ENCODE data around the gene RINL.

The RINL gene, protein sequence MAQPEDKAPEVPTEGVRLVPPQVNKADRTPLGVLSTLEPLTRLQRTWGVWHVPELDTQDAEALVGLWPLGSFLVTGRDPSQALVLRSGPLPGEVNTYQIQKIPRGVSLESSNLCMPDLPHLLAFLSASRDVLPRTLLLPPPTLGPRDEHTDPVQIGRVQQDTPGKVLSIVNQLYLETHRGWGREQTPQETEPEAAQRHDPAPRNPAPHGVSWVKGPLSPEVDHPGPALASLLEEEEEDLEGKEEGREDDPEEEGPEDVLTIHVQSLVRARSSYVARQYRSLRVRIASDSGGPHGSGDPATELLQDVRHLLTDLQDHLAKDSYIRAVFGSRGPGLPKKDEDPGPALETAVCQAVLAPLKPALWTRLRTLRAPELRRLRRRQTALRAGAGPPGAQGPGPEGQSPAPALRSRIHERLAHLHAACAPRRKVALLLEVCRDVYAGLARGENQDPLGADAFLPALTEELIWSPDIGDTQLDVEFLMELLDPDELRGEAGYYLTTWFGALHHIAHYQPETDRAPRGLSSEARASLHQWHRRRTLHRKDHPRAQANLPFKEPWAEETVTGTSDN

DNA sequence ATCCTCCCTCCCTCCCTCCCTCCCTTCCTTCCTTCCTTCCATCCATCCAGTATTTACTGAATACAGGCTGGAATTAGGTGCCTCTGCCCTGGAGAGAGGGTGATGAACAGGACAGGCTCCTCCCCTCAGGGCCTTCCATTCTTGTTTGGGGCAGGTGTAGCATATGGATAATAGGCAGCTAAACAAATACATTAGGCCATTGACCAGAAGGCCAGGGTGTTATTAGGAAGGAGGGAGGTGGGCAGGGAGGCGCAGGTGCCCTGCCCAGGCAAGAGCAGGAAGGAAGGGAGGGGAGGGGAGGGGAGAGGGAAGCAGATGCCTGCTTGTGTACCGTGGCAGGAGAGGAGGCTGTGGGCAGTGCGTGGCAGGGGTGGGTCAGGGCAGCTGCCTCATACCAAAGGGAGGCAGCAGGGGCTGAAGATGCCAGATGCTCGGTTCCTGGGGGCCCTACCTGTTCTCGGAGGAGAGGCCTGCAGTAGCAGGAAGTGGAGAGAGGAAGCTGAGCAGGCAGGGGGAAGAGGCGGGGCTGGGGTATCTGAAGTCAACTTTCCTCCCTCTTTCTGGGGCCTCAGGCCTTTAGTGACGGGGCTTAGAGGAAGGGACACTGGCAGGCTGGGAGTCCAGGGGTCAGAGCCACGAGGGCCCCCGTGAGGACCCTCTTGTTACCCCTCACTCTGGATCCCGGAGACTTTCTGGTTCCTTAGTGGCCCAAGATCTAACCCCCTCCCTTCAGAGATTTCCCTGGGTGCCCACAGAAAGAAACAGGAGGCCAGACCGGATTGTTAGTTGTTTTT lies at the start of gene RINL:
TSS of gene RINL (minus strand) at position 495 of the 794 bp plus-strand sequence. CDS start 1,533 bp downstream, outside the sequence.
- Histone ChIP-seq H3K27ac (peak within 1 kb of the TSS; percentile 1 to 97 (median 81)), H3K4me3 (peak within 1 kb of the TSS in 4 of 7 experiments; percentile 7 to 38 (median 16))

DNA sequence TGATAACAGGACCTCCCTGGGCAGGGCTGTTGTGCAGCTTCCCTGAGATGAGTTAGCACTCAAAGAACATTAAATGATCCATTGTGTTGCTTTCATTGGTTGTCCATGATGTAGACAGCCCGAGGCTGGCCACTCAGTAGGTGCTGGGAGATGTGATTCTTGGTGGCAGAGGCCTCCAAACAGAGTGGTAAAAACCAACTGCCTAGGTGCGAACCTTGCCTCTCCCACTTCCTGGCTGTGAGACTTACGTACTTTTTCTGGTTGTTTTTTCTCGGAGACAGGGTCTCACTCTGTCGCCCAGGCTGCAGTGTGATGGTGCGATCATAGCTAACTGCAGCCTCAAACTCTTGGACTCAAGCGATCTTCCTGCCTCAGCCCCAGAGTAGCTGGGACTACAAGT lies 46.3 kb upstream of the RINL start:
- H3K27ac ChIP-seq, result peak overlapping the region in 2 of 21 experiments; percentile 3 to 22
- no peak overlapping the region for H3K4me3 ChIP-seq

DNA sequence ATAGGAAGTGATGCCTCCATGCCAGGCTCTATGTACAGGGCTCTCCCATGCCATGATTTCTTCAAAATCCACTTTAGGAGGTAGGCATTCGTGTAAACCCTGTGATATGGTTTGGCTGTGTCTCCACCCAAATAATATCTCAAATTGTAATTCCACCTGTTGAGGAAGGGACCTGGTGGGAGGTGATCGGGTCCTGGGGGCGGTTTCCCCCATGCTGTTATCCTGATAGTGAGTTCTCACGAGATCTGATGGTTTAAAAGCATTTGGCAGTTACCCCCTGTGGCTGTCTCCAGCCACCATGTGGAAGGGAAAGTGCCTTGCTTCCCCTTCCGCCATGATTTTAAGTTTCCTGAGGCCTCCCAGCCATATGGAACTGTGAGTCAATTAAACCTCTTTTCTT lies 44.4 kb upstream of the RINL start:
- Histone ChIP-seq H3K4me3 (no peak overlapping the region), H3K27ac (no peak overlapping the region)

DNA sequence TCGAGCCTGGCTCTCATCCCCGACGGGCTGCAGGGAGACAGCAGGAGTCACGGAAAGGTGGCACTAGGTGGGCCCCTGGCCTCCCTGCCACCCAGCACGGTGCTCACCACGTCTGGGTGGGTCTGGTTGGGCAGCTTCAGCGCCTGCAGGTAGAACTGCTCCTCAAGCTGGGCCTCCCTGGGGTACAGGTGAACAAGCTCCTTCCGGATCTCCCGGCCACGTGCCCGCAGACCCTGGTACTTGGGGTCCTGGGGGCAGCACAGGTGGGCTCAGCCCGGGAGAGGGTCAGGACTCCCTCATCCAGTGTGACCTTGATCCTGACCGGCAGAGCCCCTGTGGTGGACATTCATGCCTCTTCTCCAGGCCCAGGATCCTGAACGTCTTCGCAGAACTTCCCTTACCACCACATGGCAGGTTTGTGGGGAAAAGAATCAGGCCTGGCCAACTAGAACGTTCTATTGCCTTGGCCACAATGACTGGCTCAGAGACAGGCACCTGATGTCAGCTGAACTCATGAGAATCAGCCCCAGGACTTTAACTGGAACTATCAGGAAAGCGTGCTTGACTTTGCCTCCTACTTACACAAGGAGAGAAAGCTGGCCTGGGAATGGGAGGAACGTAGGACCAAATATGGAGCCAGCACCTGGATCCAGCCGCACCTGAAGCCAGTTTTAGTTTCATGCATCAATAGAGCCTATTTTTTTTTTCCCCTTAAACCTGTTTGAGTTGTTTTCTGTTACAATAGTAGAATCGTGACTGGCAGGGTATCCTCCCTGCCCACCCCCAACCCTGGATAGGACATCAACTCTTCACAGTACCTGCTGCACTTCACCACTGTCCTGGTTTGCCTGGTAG lies 43.6 kb upstream of the RINL start:
- no peak overlapping the region for H3K27ac ChIP-seq
- no peak overlapping the region for H3K4me3 ChIP-seq

DNA sequence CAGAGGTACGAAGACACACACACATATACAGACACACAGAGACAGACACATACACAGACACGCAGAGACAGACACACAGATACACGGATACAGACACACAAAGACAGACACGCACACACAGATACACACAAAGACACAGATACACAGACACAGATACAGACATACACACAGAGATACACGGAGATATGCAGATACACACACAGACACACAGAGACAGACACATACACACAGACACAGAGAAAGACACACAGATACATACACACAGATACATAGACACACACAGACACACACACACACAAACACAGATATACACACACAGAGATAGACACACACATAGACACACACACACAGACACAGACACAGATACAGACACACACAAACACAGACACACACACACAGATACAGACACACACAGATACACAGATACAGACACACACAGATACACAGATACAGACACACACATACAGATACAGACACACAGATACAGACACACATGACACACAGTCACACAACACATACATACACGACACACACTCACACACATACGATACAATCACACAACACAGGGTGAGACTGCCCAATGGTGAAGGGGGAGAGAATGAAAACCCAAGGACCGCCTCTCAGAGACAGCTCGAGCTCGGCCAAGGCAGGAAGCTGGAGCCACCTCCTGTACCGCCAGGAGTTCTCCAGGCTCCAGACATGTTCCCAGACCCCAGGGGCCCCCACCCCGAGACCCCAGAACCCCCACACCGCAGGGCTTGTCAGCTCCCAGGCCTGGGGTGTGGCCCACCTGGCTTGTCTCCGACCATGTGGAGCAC lies 42.7 kb upstream of the RINL start:
- H3K4me3 ChIP-seq, result no peak overlapping the region
- no peak overlapping the region for H3K27ac ChIP-seq

DNA sequence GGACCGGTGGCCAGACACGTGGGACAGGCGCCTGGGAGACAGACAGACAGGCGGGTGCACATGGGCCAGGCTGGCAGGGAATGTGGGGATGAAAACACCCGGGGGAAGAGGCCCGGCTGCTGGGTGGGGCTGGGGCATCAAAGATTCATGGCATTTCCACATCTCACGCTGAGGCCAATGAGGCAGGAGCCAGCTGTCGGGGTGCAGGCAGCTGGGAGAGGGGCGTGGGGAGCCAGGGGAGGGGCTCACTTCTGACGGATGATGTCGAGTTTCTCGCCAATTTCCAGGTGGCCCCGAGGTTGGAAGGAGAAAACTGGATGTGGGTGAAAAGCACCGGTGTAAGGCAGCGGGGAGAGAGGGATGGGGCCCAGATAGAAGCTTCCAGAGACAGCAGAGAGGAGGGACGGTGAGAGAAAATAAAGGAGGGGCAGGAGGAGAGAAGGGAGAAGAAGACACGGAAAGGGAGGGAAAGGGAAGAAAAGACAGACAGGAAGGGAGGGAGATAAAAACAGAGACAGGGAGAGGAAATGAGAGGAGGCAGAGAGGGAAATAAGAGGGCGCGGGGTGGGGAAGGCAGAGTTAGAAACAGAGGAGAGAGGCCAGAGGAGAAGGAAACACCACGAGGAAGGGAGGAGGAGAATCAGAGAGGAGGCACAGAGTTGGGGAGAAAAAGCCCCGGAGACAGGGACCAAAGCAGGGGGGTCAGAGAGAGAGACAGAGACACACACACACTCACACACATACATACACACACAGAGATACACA lies 41.9 kb upstream of the RINL start:
- no peak overlapping the region for H3K4me3 ChIP-seq
- H3K27ac ChIP-seq, result no peak overlapping the region

DNA sequence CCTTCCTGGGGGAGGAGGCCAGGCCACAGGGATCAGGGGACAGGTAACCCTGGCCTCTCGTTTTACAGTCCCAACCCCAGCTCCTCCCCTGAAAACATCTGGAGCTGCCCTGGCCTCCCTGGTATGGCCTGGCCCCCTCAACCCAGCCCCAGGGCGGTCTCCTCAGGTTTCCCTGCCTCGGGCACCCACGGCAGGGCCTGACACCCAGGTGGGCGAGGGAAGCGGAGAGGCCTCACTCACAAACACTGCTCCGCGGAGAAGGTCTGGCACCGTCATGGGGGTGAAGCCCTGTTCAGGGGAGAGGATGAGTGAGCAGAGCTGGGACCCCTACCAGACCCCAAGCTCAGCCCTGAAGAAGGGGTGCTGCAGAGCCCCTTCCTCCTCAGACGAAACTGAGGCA lies 40.5 kb upstream of the RINL start:
- Histone ChIP-seq H3K27ac (no peak overlapping the region), H3K4me3 (no peak overlapping the region)

DNA sequence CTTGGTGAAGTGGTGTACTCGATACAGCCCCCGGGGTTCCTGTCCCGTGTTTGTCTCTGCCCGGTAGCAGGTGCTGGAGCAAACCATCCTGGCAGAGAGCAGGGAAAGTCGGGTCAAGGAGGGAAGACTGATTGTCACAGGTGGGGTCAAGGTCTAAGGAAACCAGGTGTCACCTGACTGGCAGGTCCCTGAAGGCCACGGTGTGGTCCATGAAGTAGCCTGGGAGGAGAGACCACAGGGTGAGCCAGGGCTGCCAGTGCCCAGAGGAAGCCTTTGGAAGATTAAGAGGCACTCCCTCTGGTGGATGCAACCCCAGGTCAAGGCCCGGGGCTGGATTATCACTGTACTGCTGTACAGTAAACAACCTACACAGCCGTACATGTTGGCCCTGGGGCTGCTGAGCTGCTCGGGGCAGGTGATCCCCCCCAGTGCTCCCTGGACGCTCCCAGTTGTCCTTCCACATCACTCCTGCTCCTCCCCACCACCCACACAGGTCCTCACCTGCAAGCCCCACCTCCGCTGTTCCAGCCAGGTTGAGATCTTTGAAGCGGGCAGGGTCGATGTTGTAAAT lies 39.9 kb upstream of the RINL start:
- Histone ChIP-seq H3K27ac (no peak overlapping the region), H3K4me3 (no peak overlapping the region)

DNA sequence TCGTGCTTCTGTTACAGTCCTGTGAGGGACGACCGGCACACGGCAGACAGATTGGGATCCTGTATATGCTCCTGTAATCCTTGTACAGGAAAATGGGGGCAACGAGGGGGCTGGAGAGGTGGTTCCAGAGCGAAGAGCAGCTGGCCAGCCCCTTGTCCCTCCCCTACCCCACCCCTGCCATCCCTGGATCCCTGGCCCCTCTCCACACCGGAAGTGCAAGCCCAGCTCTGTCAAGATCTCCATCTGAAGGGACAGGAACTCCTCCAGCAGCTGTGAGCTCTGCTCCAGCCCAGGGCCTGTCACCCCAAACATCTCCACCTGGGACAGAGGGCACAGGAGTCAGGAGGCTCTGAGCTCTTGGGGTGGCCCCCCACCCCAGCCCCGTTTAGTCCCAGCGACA lies 39.4 kb upstream of the RINL start:
- no peak overlapping the region for H3K27ac ChIP-seq
- no peak overlapping the region for H3K4me3 ChIP-seq

DNA sequence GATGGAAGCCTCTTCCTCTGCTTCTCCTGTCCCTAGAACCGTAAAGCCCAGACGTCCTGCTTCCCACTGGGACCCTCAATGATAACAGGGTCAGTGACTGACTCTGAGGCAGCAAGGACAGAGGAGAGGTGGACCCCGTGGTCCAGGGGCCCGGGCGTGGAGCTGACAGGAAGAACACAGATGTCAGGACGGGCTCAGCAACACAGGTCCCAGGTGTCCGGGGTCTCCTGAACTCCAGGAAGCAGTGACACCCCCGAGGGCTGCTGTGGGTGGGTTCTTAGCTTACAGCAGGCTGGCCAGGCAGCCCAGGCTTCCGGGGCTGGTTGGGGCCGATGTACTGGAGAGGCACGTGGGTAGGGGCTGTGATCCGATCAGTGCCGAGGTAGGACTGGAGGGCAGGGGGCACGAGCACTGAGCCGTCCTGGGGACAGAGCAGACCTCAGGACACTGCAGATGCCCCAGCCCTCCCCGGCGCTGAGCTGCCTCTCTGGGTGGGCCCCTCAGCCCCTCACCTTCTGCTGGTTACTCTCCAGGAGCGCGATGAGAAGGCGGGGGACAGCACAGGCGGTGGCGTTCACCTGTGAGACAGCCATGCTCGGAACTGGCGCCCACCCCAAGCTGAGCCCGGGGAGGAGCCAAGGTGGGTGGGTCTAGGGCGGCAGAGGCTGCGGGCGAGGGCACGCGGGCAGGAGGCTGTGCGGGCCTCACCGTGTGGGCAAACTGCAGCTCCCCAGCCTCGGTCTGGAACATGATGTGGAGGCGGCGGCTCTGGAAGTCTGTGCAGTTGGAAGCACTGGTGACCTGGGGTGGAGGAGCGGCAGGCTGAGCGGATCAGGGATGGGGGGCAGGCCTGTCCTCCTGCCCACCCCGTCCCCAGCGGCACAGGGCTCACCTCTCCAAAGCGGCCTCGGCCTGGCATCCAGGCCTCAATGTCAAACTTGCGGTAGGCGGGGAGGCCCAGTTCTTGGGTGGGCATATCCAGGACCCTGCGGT lies 37.5 kb upstream of the RINL start:
- Histone ChIP-seq H3K27ac (no peak overlapping the region), H3K4me3 (no peak overlapping the region)

DNA sequence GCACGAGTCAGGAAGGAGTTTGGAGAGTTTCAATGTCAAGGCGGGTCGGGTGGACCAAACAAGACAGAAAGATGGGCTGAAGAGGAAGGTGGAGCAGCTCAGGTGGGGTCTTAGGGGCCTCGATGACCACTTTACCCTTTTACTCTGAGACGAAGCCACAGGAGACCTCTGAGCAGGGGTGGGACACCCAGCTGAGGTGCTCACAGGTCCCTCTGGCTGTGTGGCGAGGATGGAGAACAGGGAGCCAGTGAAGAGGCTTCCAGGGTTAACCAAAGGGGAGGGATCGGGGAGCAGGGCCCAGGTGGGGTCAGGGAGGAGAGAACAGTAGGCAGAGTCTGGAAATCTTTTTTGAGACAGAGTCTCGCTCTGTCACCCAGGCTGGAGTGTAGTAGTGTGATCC lies 35.9 kb upstream of the RINL start:
- H3K27ac ChIP-seq, result no peak overlapping the region
- H3K4me3 ChIP-seq, result no peak overlapping the region

DNA sequence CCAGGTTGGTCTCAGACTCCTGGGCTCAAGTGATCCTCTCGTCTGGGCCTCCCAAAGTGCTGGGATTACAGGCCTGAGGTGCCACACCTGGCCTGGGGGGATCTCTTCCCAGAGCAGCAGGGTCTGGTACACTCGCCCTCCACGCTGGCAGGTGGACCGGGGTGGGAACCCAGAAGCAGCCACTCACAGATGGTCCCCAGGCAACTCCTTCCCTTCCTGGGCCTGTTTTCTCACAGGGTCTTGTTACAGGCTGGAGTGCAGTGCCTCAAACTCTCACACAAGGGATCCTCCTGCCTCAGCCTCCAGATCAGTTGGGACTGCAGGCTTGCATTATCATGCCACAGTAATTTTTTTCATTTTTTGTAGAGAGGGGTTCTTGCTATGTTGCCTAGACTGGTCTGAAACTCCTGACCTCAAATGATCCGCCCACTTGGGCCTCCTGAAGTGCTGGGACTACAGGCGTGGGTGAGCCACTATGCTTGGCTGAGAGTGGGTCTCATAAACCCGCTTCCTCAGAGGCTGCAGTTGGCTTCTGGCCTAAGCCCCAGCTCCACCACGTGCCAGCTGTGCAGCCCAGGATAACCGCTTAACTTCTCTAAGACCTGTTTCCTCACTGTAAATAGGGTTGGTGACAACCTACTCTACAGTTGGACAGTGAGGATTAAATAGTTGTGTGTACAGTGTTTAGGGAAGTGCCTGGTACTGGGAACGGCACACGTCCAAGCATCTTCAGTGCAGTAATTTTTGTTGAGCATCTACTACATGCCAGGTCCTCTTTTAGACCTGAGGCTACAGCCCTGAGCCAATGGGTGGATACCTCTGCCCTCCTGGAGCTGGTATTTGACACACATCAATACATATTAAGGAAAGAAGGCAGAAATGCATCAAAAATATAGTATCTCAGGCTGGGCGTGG lies 34.8 kb upstream of the RINL start:
- H3K27ac ChIP-seq, result no peak overlapping the region
- H3K4me3 ChIP-seq, result no peak overlapping the region

DNA sequence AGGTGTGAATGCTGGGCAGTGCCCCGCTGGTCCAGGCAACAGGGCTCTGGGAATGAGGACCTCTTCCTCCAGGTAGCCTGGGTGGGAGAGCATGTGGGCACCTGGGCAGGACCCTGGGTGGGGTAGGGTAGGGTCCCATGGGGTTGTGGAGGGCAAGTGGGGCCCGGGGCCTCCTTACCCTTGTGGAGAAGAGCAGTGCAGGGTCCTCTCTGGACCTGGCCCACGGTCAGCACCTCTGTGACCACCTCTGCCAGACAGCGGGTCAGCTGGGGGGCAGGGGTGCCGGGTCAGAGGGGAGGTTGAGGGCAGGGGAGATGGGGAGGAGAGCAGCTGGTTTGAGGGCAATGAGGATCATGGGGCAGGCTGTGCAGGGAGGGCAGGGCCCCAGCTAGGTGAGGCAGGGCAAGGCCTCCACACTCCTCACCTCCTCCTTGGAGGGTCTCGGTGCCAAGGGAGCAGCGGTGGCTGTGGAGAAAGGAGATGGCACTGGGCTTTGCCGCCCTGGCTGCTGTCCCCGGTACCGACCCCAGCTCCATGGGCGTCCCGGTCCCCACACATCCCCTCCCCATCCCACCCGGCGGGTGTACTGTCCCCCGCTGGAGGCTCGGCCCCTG lies 33.4 kb upstream of the RINL start:
- Histone ChIP-seq H3K4me3 (no peak overlapping the region), H3K27ac (no peak overlapping the region)

DNA sequence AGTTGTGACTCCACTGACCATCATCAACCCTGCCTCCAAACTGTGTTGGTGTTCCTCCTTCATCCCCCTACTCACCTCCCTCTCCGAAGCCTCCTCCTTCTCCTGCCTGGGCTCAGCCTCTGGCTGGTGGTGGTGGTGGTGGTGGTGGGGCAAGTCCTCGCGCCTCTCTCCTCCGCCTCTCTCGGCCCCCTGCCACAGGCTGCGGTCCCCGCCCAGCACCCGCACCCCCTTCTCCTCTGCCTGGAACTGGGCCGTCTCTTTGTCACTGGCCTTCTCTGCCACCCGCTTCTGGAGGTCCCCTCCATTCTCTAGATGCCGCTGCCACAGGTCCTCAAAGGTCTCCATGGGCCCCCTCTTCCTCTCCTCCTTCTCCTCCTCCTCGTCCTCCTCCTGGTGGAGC lies 32.4 kb upstream of the RINL start:
- no peak overlapping the region for H3K27ac ChIP-seq
- no peak overlapping the region for H3K4me3 ChIP-seq

DNA sequence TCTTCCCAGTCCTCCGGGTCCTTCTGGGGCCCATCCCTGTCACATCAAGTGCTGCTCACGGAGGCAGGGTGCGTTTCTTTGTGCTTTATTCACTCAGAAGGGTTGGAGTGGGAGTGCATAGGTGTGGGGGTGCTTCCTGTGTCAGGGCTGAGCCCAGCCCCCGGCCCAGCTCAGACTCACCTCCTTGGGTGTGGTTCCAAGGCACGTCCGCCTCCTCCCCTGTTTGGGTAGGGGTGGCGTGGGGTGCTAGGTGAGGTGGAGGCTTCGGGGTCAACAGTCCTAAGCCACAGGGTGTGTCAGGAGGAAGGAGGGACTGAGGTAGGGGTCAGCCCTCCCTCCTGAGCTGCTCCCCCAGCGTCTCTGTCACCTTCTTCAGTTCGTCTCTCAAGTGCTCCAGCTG lies 30.8 kb upstream of the RINL start:
- H3K27ac ChIP-seq, result no peak overlapping the region
- H3K4me3 ChIP-seq, result no peak overlapping the region

Measured in skin epidermis (tissue), 12 donors.